ENCODE data around the gene MOB3B. TPM values are rescaled to one million over a fixed set of nuclear protein-coding genes. Genes with fewer than 3 reads are reported as not detected.

MOB3B gene
- total RNA-seq, 2 donors from 2014 or later: 0.85 to 2.9 TPM

DNA sequence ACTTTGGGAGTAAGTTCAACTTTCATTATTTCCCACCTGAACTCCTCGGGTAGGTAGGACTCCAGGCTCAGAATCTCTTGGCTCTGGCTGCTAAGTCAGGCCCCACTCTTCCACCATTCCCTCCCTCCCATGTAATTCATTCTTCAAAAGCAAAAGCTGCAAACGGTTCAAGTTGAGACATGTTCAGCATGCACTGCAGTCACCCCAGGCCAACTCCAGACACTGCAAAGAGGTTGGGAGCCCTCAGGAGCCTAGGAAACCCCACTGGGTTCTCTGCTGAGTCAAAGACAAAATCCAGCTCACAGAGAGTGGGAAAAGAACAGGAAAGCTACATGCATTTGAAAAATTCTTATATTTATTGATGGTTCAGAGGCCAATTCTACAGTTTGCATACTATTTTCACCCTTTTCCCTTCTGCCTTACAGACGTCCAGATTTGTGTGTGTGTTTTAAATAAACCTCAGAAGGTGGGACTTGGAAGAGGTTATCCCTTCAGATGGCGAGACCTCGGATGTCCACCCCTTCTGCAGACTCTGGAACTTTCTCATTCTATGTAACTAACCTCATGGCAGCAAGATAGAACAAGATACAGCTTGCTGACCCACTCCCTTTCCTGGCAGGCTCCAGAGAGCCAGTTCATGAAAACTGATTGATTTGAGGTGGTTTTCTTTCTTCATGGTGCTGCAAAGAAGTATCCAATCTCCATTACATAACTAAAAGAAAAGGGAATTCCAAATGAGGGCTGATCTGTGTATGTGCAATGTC lies 167.0 kb downstream of the MOB3B start:
- no peak for DNase-seq (ENCODE audit: low spot score)
- Histone ChIP-seq H3K4me1 (peaks cover 0 to 13% of the 10 kb centered on the region in 2 donors), H3K9me3 (no peaks in the 10 kb centered on the region), H3K36me3 (no peaks in the 10 kb centered on the region), H3K4me3 (no peak overlapping the region), H3K27ac (no peak overlapping the region), H3K27me3 (no peaks in the 10 kb centered on the region)
- TF ChIP-seq, protein P1, sequence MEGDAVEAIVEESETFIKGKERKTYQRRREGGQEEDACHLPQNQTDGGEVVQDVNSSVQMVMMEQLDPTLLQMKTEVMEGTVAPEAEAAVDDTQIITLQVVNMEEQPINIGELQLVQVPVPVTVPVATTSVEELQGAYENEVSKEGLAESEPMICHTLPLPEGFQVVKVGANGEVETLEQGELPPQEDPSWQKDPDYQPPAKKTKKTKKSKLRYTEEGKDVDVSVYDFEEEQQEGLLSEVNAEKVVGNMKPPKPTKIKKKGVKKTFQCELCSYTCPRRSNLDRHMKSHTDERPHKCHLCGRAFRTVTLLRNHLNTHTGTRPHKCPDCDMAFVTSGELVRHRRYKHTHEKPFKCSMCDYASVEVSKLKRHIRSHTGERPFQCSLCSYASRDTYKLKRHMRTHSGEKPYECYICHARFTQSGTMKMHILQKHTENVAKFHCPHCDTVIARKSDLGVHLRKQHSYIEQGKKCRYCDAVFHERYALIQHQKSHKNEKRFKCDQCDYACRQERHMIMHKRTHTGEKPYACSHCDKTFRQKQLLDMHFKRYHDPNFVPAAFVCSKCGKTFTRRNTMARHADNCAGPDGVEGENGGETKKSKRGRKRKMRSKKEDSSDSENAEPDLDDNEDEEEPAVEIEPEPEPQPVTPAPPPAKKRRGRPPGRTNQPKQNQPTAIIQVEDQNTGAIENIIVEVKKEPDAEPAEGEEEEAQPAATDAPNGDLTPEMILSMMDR (IDR thresholded peaks at IDR 0.05): no peak

DNA sequence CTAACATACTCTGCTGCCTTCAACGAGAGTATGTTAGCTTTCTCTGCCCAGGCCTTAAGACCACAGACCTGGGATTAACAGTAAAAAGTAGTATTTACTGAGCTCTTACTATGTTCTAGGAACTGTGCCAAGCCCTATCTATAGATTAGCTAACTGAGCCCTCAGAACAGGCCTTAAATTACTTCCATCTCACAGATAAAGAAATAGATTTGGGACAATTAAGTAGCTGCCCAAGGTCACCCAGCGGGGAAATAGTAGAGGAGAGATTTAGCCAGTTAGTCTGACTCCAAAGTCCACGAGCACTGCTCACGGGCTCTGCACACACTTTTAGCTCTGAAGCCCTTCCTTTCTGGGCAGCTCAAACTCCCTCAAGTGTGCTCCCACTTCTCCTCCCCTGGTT lies 168.1 kb downstream of the MOB3B start:
- Histone ChIP-seq H3K36me3 (no peaks in the 10 kb centered on the region), H3K4me1 (peaks cover 0 to 4% of the 10 kb centered on the region in 2 donors), H3K27me3 (no peaks in the 10 kb centered on the region), H3K27ac (no peak overlapping the region), H3K4me3 (no peak overlapping the region), H3K9me3 (no peaks in the 10 kb centered on the region)
- TF ChIP-seq, protein P1 (IDR thresholded peaks at IDR 0.05): no peak
- no peak for DNase-seq (ENCODE audit: low spot score)

DNA sequence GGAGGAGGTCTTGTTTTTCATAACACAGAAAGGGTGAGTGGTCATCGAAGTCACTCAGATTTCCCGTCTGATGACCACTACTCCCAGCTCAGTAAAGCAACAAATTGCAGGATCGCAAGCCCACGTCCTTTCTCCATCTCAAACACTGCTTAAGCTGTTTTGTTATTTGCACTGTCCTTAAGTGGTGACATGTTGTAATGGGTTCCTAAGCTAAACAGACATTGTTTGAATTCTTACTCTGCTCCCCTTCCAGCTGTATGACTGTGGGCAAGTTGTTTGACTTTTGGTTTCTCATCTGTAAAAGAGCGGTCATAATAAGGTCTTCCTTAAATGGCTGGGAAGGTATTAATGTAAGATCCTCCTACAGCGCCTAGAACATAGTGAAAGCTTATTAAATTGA lies 169.9 kb downstream of the MOB3B start:
- DNase-seq (ENCODE audit: low spot score): no peak
- no peaks in the 10 kb centered on the region for H3K36me3 ChIP-seq
- H3K4me3 ChIP-seq: no peak overlapping the region
- TF ChIP-seq, protein P1 (IDR thresholded peaks at IDR 0.05): no peak
- H3K9me3 ChIP-seq: no peaks in the 10 kb centered on the region
- H3K4me1 ChIP-seq: no peaks in the 10 kb centered on the region
- H3K27ac ChIP-seq: no peak overlapping the region
- H3K27me3 ChIP-seq: no peaks in the 10 kb centered on the region

DNA sequence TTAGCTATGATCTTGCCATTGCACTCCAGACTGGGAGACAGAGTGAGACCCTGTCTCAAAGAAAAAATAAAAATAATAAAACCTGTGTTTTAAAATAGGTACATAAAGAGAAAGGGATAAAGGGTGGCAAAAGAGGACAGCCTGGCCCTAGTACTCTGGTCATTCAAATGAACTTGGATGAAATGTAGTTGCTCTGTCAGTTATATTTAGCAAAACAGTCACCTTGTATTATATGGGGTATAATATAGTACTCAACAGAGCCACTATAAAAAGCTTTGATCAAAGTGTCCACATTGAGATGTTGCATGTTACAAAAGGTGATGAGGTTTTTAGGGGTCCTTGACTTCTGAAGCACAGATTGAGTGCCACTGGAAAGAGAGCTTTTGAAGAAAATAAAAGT lies 171.6 kb downstream of the MOB3B start:
- TF ChIP-seq, protein P1 (IDR thresholded peaks at IDR 0.05): no peak
- no peaks in the 10 kb centered on the region for H3K9me3 ChIP-seq
- no peaks in the 10 kb centered on the region for H3K36me3 ChIP-seq
- no peaks in the 10 kb centered on the region for H3K27me3 ChIP-seq
- no peak overlapping the region for H3K4me3 ChIP-seq
- H3K4me1 ChIP-seq: peaks cover 0 to 13% of the 10 kb centered on the region in 2 donors
- no peak overlapping the region for H3K27ac ChIP-seq
- no peak for DNase-seq (ENCODE audit: low spot score)

DNA sequence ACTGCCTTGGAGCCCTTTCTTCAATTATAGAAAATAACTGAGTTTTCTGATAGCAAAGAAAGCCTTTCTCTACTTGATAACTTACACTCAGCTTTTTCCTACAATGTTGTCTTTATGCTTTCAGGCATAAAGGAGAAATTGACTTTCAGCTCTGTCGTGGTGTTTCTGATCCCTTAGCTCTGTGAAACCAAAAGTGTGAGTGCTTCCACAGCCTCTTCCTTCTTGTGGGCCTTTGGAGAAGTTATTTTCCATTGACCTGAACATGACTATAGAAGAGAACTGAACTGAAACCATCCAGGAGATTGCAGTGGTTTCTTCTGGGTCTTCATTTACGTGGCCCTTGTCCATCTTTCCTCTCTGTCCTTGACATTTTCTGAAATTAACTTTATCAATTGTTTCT lies 173.2 kb downstream of the MOB3B start:
- Histone ChIP-seq H3K9me3 (no peaks in the 10 kb centered on the region), H3K4me1 (peaks cover 0 to 18% of the 10 kb centered on the region in 2 donors), H3K4me3 (no peak overlapping the region), H3K36me3 (no peaks in the 10 kb centered on the region), H3K27ac (no peak overlapping the region), H3K27me3 (no peaks in the 10 kb centered on the region)
- no peak for DNase-seq (ENCODE audit: low spot score)
- TF ChIP-seq, protein P1 (IDR thresholded peaks at IDR 0.05): no peak

DNA sequence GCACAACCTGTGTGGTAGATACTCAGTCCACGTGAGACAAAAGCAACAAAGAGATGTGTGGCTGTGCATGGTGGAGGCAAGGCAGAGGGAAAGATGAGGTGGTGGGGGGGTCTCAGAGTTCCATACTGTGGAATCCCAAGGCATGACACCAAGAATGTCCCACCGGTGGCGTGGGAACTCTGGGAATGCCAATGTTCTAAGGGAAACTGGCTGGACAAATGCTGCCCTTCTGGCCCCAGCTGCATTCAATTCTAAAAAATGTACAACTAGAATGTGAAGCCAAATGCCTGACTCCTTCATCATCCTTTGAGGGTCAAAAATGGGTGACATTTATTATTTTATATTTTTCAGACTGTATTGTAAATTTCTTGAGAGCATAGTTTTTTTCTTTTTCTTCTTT lies 174.4 kb downstream of the MOB3B start:
- no peak overlapping the region for H3K27ac ChIP-seq
- H3K4me3 ChIP-seq: no peak overlapping the region
- no peaks in the 10 kb centered on the region for H3K27me3 ChIP-seq
- DNase-seq (ENCODE audit: low spot score): no peak
- H3K9me3 ChIP-seq: no peaks in the 10 kb centered on the region
- H3K4me1 ChIP-seq: peaks cover 0 to 23% of the 10 kb centered on the region in 2 donors
- TF ChIP-seq, protein P1 (IDR thresholded peaks at IDR 0.05): no peak
- no peaks in the 10 kb centered on the region for H3K36me3 ChIP-seq

All from right atrium auricular region (tissue), 2 donors.